Measurements from ENCODE around the gene PRKCD. TPM values are rescaled to one million over a fixed set of nuclear protein-coding genes. Genes with fewer than 3 reads are reported as not detected.

Gene PRKCD
- total RNA-seq, 1 experiment from 2014 or later, result 1.4 TPM

GRCh38 chr3:53186726-53187125 lies 25.7 kb downstream of the PRKCD start:
- Histone ChIP-seq H3K27ac (ENCODE audit: low read depth, low read length, poor library complexity, severe bottlenecking) (no peak overlapping the region), H3K9me3 (ENCODE audit: low read depth, low read length, poor library complexity, severe bottlenecking) (no peaks in the 10 kb centered on the region), H3K4me1 (ENCODE audit: insufficient read depth, low read length, poor library complexity, severe bottlenecking) (no peaks in the 10 kb centered on the region), H3K36me3 (ENCODE audit: insufficient read depth, low read length, poor library complexity, severe bottlenecking) (no peaks in the 10 kb centered on the region), H3K4me3 (ENCODE audit: low read depth, low read length, poor library complexity, severe bottlenecking) (no peak overlapping the region), H3K27me3 (replicated peaks; ENCODE audit: insufficient read depth, low read depth, low read length, poor library complexity) (no peaks in the 10 kb centered on the region)
- no peak for TF ChIP-seq CTCF (conservative IDR thresholded peaks at IDR 0.05; ENCODE audit: low read depth, low read length)
- no peak for TF ChIP-seq EZH2 (IDR thresholded peaks at IDR 0.05; ENCODE audit: borderline replicate concordance, low read depth, low read length, poor library complexity, severe bottlenecking)
- ChIA-PET CTCF (no interaction called here), POLR2A (ENCODE audit: low non-redundant PET) (no interaction called here)
- intact Hi-C loops (cut with micrococcal nuclease; ENCODE audit: unreplicated experiment), result no loop called here
- DNase-seq (ENCODE audit: low spot score), result no peak
- no TSS peak for BruUV-seq (replicated peaks)

- BruUV-seq (replicated peaks), result no TSS peak
- H3K4me1 ChIP-seq (ENCODE audit: insufficient read depth, low read length, poor library complexity, severe bottlenecking), result no peaks in the 10 kb centered on the region
- no peak overlapping the region for H3K27ac ChIP-seq (ENCODE audit: low read depth, low read length, poor library complexity, severe bottlenecking)
- H3K27me3 ChIP-seq (replicated peaks; ENCODE audit: insufficient read depth, low read depth, low read length, poor library complexity), result no peaks in the 10 kb centered on the region
- intact Hi-C loops (cut with micrococcal nuclease; ENCODE audit: unreplicated experiment), result no loop called here
- H3K4me3 ChIP-seq (ENCODE audit: low read depth, low read length, poor library complexity, severe bottlenecking), result no peak overlapping the region
- H3K9me3 ChIP-seq (ENCODE audit: low read depth, low read length, poor library complexity, severe bottlenecking), result no peaks in the 10 kb centered on the region
- DNase-seq (ENCODE audit: low spot score), result no peak
- CTCF ChIA-PET, result interaction anchor here (0.6 kb wide), 1 partner anchor 53 kb away, joined by 6 read pairs; no protein-coding TSS in a partner anchor
- H3K36me3 ChIP-seq (ENCODE audit: insufficient read depth, low read length, poor library complexity, severe bottlenecking), result no peaks in the 10 kb centered on the region
- POLR2A ChIA-PET (ENCODE audit: low non-redundant PET), result no interaction called here
- TF ChIP-seq EZH2 (IDR thresholded peaks at IDR 0.05; ENCODE audit: borderline replicate concordance, low read depth, low read length, poor library complexity, severe bottlenecking), result no peak
- TF ChIP-seq CTCF (conservative IDR thresholded peaks at IDR 0.05; ENCODE audit: low read depth, low read length), result no peak
These were observed 26.4 kb downstream of the PRKCD start for GRCh38 chr3:53187430-53187829.

- intact Hi-C loops (cut with micrococcal nuclease; ENCODE audit: unreplicated experiment), result no loop called here
- POLR2A ChIA-PET (ENCODE audit: low non-redundant PET), result no interaction called here
- Histone ChIP-seq H3K27me3 (replicated peaks; ENCODE audit: insufficient read depth, low read depth, low read length, poor library complexity) (no peaks in the 10 kb centered on the region), H3K36me3 (ENCODE audit: insufficient read depth, low read length, poor library complexity, severe bottlenecking) (no peaks in the 10 kb centered on the region), H3K9me3 (ENCODE audit: low read depth, low read length, poor library complexity, severe bottlenecking) (no peaks in the 10 kb centered on the region), H3K4me1 (ENCODE audit: insufficient read depth, low read length, poor library complexity, severe bottlenecking) (no peaks in the 10 kb centered on the region), H3K27ac (ENCODE audit: low read depth, low read length, poor library complexity, severe bottlenecking) (no peak overlapping the region), H3K4me3 (ENCODE audit: low read depth, low read length, poor library complexity, severe bottlenecking) (no peak overlapping the region)
- BruUV-seq (replicated peaks), result no TSS peak
- CTCF ChIA-PET, result interaction anchor here (0.6 kb wide), 1 partner anchor 54 kb away, joined by 6 read pairs; no protein-coding TSS in a partner anchor
- no peak for DNase-seq (ENCODE audit: low spot score)
- TF ChIP-seq EZH2 (IDR thresholded peaks at IDR 0.05; ENCODE audit: borderline replicate concordance, low read depth, low read length, poor library complexity, severe bottlenecking) (no peak), CTCF (conservative IDR thresholded peaks at IDR 0.05; ENCODE audit: low read depth, low read length) (no peak)
These were observed 27.2 kb downstream of the PRKCD start for GRCh38 chr3:53188136-53188685.

Measured in A673 (cell line).